Glutamatergic neuron (in vitro differentiated cells): ENCODE results near the gene PDZD4. TPM values are rescaled to one million over a fixed set of nuclear protein-coding genes. Genes with fewer than 3 reads are reported as not detected.
A peak's percentile ranks its signal among the peaks of the same experiment; 100 is the strongest.

Experiments
- DNase-seq: peaks from one replicate; pipeline ENCODE4 v3.0.0; 2022
- H3K27ac Mint-ChIP-seq: one replicate; pipeline ENCODE4 v1.8.0; 2020; ENCODE audit warnings: mild to moderate bottlenecking, mixed read lengths, inconsistent platforms; ENCODE audit not compliant: unreplicated experiment
- H3K27me3 Mint-ChIP-seq: one replicate; pipeline ENCODE4 v1.8.0; 2020; ENCODE audit warnings: mild to moderate bottlenecking, moderate library complexity, mixed read lengths, inconsistent platforms; ENCODE audit not compliant: unreplicated experiment
- H3K36me3 Mint-ChIP-seq: one replicate; pipeline ENCODE4 v1.8.0; 2020; ENCODE audit warnings: mild to moderate bottlenecking, mixed read lengths, inconsistent platforms; ENCODE audit not compliant: unreplicated experiment
- H3K4me1 Mint-ChIP-seq: one replicate; pipeline ENCODE4 v1.8.0; 2020; ENCODE audit warnings: mild to moderate bottlenecking, low read depth, mixed read lengths, inconsistent platforms; ENCODE audit not compliant: unreplicated experiment
- H3K4me3 Mint-ChIP-seq: one replicate; pipeline ENCODE4 v1.8.0; 2020; ENCODE audit warnings: mild to moderate bottlenecking, mixed read lengths, inconsistent platforms; ENCODE audit not compliant: unreplicated experiment
- H3K9me3 Mint-ChIP-seq: one replicate; pipeline ENCODE4 v1.8.0; 2020; ENCODE audit warnings: mild to moderate bottlenecking, moderate library complexity, mixed read lengths, inconsistent platforms; ENCODE audit not compliant: unreplicated experiment
- CTCF ChIP-seq: fragments of 200-600 bp; sonication (generic); IDR thresholded peaks from one replicate; pipeline ENCODE4 v1.5.0; 2021; ENCODE audit not compliant: partially characterized antibody, unreplicated experiment
- total RNA-seq: library from RNA; stranded (reverse); fragmentation: NEBNext Ultra II Directional; extraction: Animal tissue kit (Norgen Biotek cat#: 25700); gene quantifications from one replicate; pipeline ENCODE4 v1.2.1, GENCODE V29; 2021; ENCODE audit not compliant: unreplicated experiment

Gene PDZD4
- total RNA-seq, 1 donor from 2014 or later = 41.8 TPM

- DNase-seq = no peak
- Mint-ChIP-seq H3K4me3 (peak overlapping the region; percentile 73), H3K4me1 (no peaks in the 10 kb centered on the region), H3K27me3 (peaks cover 4% of the 10 kb centered on the region), H3K27ac (no peak overlapping the region), H3K36me3 (no peaks in the 10 kb centered on the region), H3K9me3 (peaks cover 5% of the 10 kb centered on the region)
- TF ChIP-seq CTCF = no peak
Observed at GRCh38 chrX:153827903-153828302, 2.4 kb downstream of the PDZD4 start.

GRCh38 chrX:153827016-153827415 is 3.3 kb downstream of the PDZD4 start:
- Mint-ChIP-seq H3K4me3 (peak overlapping the region; percentile 32), H3K27me3 (peaks cover 8% of the 10 kb centered on the region), H3K27ac (no peak overlapping the region), H3K36me3 (no peaks in the 10 kb centered on the region), H3K9me3 (peaks cover 12% of the 10 kb centered on the region), H3K4me1 (peaks cover 3% of the 10 kb centered on the region)
- no peak for TF ChIP-seq CTCF
- DNase-seq = no peak

- Mint-ChIP-seq H3K27me3 (peaks cover 7% of the 10 kb centered on the region), H3K9me3 (peaks cover 11% of the 10 kb centered on the region), H3K4me1 (peaks cover 10% of the 10 kb centered on the region), H3K27ac (no peak overlapping the region), H3K4me3 (no peak overlapping the region), H3K36me3 (no peaks in the 10 kb centered on the region)
- no peak for DNase-seq
- no peak for TF ChIP-seq CTCF
Observed at GRCh38 chrX:153825042-153825441, 5.3 kb downstream of the PDZD4 start.

- Mint-ChIP-seq H3K9me3 (peaks cover 11% of the 10 kb centered on the region), H3K36me3 (no peaks in the 10 kb centered on the region), H3K27ac (peak overlapping the region; percentile 12), H3K4me3 (no peak overlapping the region), H3K27me3 (peaks cover 10% of the 10 kb centered on the region), H3K4me1 (peaks cover 10% of the 10 kb centered on the region)
- DNase-seq = no peak
- no peak for TF ChIP-seq CTCF
Observed at GRCh38 chrX:153824348-153824747, 6.0 kb downstream of the PDZD4 start.

GRCh38 chrX:153821066-153821465 is 9.3 kb downstream of the PDZD4 start:
- H3K27ac Mint-ChIP-seq = peak overlapping the region; percentile 62
- peaks cover 9% of the 10 kb centered on the region for H3K27me3 Mint-ChIP-seq
- no peak for TF ChIP-seq CTCF
- peak overlapping the region; percentile 61 for H3K4me3 Mint-ChIP-seq
- no peak for DNase-seq
- H3K4me1 Mint-ChIP-seq = peaks cover 10% of the 10 kb centered on the region
- peaks cover 7% of the 10 kb centered on the region for H3K9me3 Mint-ChIP-seq
- H3K36me3 Mint-ChIP-seq = no peaks in the 10 kb centered on the region
